SU-DHL-6 (cell line): ENCODE measurements around the gene NRTN.

Experiments used
- H2AFZ ChIP-seq: fragments of 200-600 bp; sonication (generic); 2 replicates; pipeline ENCODE4 v1.6.1; 2014; ENCODE audit warnings: low read depth, mild to moderate bottlenecking, moderate library complexity, mixed read lengths, antibody characterized with exemption, low read length; ENCODE audit not compliant: severe bottlenecking
- H3F3A ChIP-seq: fragments of 200-600 bp; shearing (Covaris generic); 2 replicates; pipeline ENCODE4 v1.6.0; 2016; ENCODE audit warnings: antibody characterized with exemption, mild to moderate bottlenecking; ENCODE audit not compliant: insufficient read depth
- H3K27ac ChIP-seq: fragments of 200-600 bp; sonication (generic); 2 replicates; pipeline ENCODE4 v1.5.1; 2016; ENCODE audit warnings: low read depth, mild to moderate bottlenecking, low read length, moderate library complexity, mixed read lengths
- H3K27me3 ChIP-seq: fragments of 200-600 bp; sonication (generic), shearing (Covaris generic); 2 replicates; pipeline ENCODE4 v1.6.0; 2014; ENCODE audit warnings: mild to moderate bottlenecking, low read length
- H3K36me3 ChIP-seq: fragments of 200-600 bp; sonication (generic); 2 replicates; pipeline ENCODE4 v1.6.1; 2014; ENCODE audit warnings: mild to moderate bottlenecking, low read length, mixed read lengths
- H3K4me2 ChIP-seq: fragments of 300-600, 200-600 bp; shearing (Covaris generic), sonication (generic); 2 replicates; pipeline ENCODE4 v1.6.0; 2014; ENCODE audit warnings: low read length, low read depth, mild to moderate bottlenecking; ENCODE audit not compliant: poor library complexity, severe bottlenecking
- H3K4me3 ChIP-seq: fragments of 200-600 bp; sonication (generic); 2 replicates; pipeline ENCODE4 v1.5.1; 2014; ENCODE audit warnings: antibody characterized with exemption, low read length, mild to moderate bottlenecking, mixed read lengths; ENCODE audit not compliant: insufficient read depth, poor library complexity, severe bottlenecking
- H3K79me2 ChIP-seq: fragments of 200-600 bp; sonication (generic); 2 replicates; pipeline ENCODE4 v1.6.1; 2014; ENCODE audit warnings: mild to moderate bottlenecking, low read length, moderate library complexity; ENCODE audit not compliant: insufficient read depth
- H3K9ac ChIP-seq: fragments of 200-600 bp; sonication (generic); 2 replicates; pipeline ENCODE4 v1.7.0; 2014; ENCODE audit warnings: mild to moderate bottlenecking, low read length
- H3K9me2 ChIP-seq: fragments of 200-600 bp; sonication (generic); replicated peaks from 2 replicates; pipeline ENCODE4 v1.6.1; 2014; ENCODE audit warnings: low read length; ENCODE audit not compliant: insufficient read depth
- H3K9me3 ChIP-seq: fragments of 200-600 bp; sonication (generic); 2 replicates; pipeline ENCODE4 v1.6.1; 2014; ENCODE audit warnings: low read length, mixed read lengths; ENCODE audit not compliant: insufficient read depth
- H4K20me1 ChIP-seq: fragments of 200-600 bp; sonication (generic); 2 replicates; pipeline ENCODE4 v1.6.1; 2014; ENCODE audit warnings: low read depth, mild to moderate bottlenecking, antibody characterized with exemption, low read length, moderate library complexity, mixed read lengths
- EZH2phosphoT487 ChIP-seq: fragments of 200-600 bp; sonication (generic), shearing (Covaris generic); conservative IDR thresholded peaks from 2 replicates; pipeline ENCODE4 v1.6.1; 2018; ENCODE audit warnings: mild to moderate bottlenecking, antibody characterized with exemption, low read length, moderate library complexity, mixed read lengths
- TF ChIP-seq, protein P1 (sequence below): fragments of 200-600 bp; sonication (generic); IDR thresholded peaks from one replicate; pipeline ENCODE4 v1.5.1; 2017; ENCODE audit warnings: antibody characterized with exemption, mild to moderate bottlenecking, low read length, moderate library complexity; ENCODE audit not compliant: insufficient read depth, poor library complexity, severe bottlenecking

NRTN gene

DNA sequence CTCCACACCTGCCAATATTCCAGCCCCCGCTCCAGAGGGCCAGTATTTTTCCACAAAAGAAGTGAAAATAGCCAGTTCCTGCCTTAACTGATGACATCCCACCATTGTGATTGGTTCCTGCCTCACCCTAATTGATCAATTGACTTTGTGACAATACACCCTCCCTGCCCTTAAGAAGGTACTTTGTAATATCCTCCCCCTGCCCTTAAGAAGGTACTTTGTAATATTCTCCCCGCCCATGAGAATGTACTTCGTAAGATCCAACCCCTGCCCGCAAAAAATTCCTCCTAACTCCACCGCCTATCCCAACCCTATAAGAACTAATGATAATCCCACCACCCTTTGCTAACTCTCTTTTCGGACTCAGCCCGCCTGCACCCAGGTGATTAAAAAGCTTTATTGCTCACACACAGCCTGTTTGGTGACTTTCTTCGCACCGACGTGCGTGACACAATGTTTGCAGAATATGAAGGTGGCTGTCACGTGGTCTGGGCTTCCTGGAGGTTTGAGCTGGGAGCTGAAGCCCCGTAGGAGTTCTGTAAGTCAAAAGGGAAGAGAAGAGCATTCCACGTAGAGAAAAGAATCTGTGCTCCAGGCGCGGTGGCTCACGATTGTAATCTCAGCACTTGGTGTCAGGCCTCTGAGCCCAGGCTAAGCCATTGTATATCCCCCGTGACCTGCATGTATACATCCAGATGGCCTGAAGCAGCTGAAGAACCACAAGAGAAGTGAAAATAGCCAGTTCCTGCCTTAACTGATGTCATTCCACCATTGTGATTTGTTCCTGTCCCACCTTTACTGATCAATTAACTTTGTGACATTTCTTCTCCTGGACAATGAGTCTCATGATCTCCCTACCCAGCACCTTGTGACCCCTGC, 52.6 kb downstream of the NRTN start:
- no peak overlapping the region for H3K9ac ChIP-seq
- H3K9me3 ChIP-seq, result no peaks in the 10 kb centered on the region
- no peaks in the 10 kb centered on the region for H4K20me1 ChIP-seq
- H3F3A ChIP-seq, result no peaks in the 10 kb centered on the region
- no peaks in the 10 kb centered on the region for H3K27me3 ChIP-seq
- no peak overlapping the region for H3K4me3 ChIP-seq
- no peak overlapping the region for H3K27ac ChIP-seq
- H2AFZ ChIP-seq, result no peak overlapping the region
- no peaks in the 10 kb centered on the region for H3K79me2 ChIP-seq
- TF ChIP-seq, protein P1, sequence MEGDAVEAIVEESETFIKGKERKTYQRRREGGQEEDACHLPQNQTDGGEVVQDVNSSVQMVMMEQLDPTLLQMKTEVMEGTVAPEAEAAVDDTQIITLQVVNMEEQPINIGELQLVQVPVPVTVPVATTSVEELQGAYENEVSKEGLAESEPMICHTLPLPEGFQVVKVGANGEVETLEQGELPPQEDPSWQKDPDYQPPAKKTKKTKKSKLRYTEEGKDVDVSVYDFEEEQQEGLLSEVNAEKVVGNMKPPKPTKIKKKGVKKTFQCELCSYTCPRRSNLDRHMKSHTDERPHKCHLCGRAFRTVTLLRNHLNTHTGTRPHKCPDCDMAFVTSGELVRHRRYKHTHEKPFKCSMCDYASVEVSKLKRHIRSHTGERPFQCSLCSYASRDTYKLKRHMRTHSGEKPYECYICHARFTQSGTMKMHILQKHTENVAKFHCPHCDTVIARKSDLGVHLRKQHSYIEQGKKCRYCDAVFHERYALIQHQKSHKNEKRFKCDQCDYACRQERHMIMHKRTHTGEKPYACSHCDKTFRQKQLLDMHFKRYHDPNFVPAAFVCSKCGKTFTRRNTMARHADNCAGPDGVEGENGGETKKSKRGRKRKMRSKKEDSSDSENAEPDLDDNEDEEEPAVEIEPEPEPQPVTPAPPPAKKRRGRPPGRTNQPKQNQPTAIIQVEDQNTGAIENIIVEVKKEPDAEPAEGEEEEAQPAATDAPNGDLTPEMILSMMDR, result no peak
- TF ChIP-seq EZH2phosphoT487, result no peak
- H3K4me2 ChIP-seq, result no peak overlapping the region
- H3K36me3 ChIP-seq, result no peaks in the 10 kb centered on the region
- H3K9me2 ChIP-seq, result no peaks in the 10 kb centered on the region

DNA sequence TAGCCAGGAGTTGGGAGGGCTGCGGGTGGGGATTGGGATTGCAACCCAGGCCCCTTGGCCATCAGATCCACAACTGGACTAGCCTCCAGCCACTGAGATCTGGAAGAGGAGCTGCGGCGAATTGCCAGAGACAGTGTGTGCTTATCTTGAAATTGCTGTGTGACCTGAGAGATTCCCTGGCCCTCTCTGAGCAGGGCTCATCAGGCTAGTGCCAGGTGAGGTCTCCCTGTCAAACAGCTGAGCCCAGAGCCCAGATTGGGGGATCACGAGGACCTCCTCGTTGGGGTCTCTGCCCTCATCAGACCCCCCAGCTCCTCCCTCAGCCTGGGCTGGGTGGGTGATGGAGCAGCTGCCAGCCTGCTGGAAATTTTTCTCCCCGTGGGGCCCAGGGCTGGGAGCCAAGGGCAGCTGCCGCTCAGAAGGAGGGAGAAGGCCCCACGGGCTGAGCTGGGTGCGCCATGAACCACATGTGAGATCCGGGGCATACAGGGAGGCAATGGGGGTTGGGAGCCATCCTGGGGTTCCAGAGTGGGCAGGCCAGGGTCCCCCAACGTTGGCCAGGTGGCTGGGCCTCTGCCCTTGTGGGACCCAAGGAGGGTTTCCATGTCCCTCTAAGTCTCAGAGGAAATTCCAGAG, 58.3 kb downstream of the NRTN start:
- TF ChIP-seq, protein P1, result no peak
- TF ChIP-seq EZH2phosphoT487, result no peak
- Histone ChIP-seq H3K4me3 (no peak overlapping the region), H3K27me3 (no peaks in the 10 kb centered on the region), H2AFZ (no peak overlapping the region), H4K20me1 (no peaks in the 10 kb centered on the region), H3F3A (no peaks in the 10 kb centered on the region), H3K79me2 (no peaks in the 10 kb centered on the region), H3K36me3 (no peaks in the 10 kb centered on the region), H3K9me3 (no peaks in the 10 kb centered on the region), H3K4me2 (no peak overlapping the region), H3K9me2 (no peaks in the 10 kb centered on the region), H3K27ac (no peak overlapping the region), H3K9ac (no peak overlapping the region)

DNA sequence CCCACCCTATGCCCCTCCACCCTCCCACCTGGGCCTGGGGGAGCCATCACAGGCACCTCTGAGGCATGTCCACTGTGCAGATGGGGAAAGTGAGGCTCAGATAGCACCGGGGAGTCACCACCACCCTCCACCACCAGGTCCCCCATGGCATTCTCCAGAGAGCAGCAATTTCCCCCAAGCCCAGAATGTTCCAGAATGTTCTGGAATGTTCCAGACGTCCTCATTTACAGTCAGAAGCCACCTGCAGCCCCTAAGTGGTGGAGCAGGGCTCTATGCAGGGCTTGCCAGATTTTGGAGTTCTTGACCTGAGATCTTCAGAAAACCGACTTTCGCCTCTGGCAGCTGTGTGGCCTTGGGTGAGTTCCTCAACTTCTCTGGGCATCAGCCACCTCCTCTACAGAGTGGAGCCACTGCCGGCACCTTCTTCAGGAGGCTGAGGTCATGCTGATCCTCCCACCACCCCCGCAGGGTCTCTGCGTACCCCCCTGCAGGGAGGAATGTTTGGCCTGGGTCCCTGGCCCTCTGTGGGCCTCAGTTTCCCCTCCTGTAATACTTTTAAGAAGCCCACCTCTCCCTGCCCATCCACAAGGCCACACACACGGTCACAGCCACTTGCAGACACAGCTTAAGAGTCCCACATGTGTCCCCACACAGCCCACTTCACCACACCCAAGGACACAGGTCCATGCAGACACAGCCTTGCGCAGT, 59.3 kb downstream of the NRTN start:
- no peak overlapping the region for H3K27ac ChIP-seq
- no peak overlapping the region for H3K4me3 ChIP-seq
- no peaks in the 10 kb centered on the region for H3K9me2 ChIP-seq
- no peaks in the 10 kb centered on the region for H3K36me3 ChIP-seq
- H3K27me3 ChIP-seq, result no peaks in the 10 kb centered on the region
- H3K9ac ChIP-seq, result no peak overlapping the region
- no peak overlapping the region for H2AFZ ChIP-seq
- no peak overlapping the region for H3K4me2 ChIP-seq
- no peaks in the 10 kb centered on the region for H3F3A ChIP-seq
- H3K79me2 ChIP-seq, result no peaks in the 10 kb centered on the region
- H3K9me3 ChIP-seq, result no peaks in the 10 kb centered on the region
- TF ChIP-seq, protein P1, result no peak
- no peak for TF ChIP-seq EZH2phosphoT487
- no peaks in the 10 kb centered on the region for H4K20me1 ChIP-seq
